GM19438 (cell line): ENCODE measurements around the gene XCR1.
A peak's percentile ranks its signal among the peaks of the same experiment; 100 is the strongest.
"Not testable (repeated sequence)": the region's sequence is repeated elsewhere in the genome, so short reads cannot be mapped to it uniquely, and the experiment has no call there.

Experiments
- ATAC-seq: cut with Tn5 transposase; IDR thresholded peaks from one replicate; pipeline ENCODE4 v1.9.1; 2021; ENCODE audit warnings: low read depth; ENCODE audit not compliant: unreplicated experiment

Gene XCR1

GRCh38 chr3:46008058-46008457, 19.2 kb downstream of the XCR1 start:
- ATAC-seq: no peak

GRCh38 chr3:46007280-46007679, 20.0 kb downstream of the XCR1 start:
- ATAC-seq: no peak

GRCh38 chr3:46006238-46007032, 20.8 kb downstream of the XCR1 start:
- no peak for ATAC-seq

- ATAC-seq: not testable (repeated sequence)
Observed at GRCh38 chr3:46003706-46004105, 23.6 kb downstream of the XCR1 start.

GRCh38 chr3:46001178-46001577, 26.1 kb downstream of the XCR1 start:
- no peak for ATAC-seq

- ATAC-seq: no peak
Observed at GRCh38 chr3:45997942-45998341, 29.3 kb downstream of the XCR1 start.

GRCh38 chr3:45997499-45997898, 29.8 kb downstream of the XCR1 start:
- not testable (repeated sequence) for ATAC-seq

GRCh38 chr3:45995236-45996192, 31.8 kb downstream of the XCR1 start, which contains the start of gene FYCO1:
Gene FYCO1 (minus strand): TSS chr3:45995824. CDS start chr3:45984910, 10,914 bp downstream.
- peak; percentile 94 for ATAC-seq

- ATAC-seq: no peak
Observed at GRCh38 chr3:45994419-45995235, 32.7 kb downstream of the XCR1 start.

- no peak for ATAC-seq
Observed at GRCh38 chr3:45993421-45994027, 33.8 kb downstream of the XCR1 start.

- ATAC-seq: no peak
Observed at GRCh38 chr3:45992821-45993221, 34.5 kb downstream of the XCR1 start.

GRCh38 chr3:45992133-45992729, 35.1 kb downstream of the XCR1 start:
- ATAC-seq: no peak

- ATAC-seq: no peak
Observed at GRCh38 chr3:45991341-45991740, 35.9 kb downstream of the XCR1 start.

GRCh38 chr3:45990181-45990580, 37.1 kb downstream of the XCR1 start:
- ATAC-seq: no peak

- no peak for ATAC-seq
Observed at GRCh38 chr3:45988804-45989203, 38.5 kb downstream of the XCR1 start.

GRCh38 chr3:45988362-45988761, 38.9 kb downstream of the XCR1 start:
- ATAC-seq: no peak

GRCh38 chr3:45987368-45988291, 39.7 kb downstream of the XCR1 start:
- no peak for ATAC-seq

GRCh38 chr3:45986303-45986982, 40.8 kb downstream of the XCR1 start:
- no peak for ATAC-seq
